GM18526 (cell line): ENCODE data around the gene IFNA1.

Source experiments
- POLR2A ChIP-seq: IDR thresholded peaks from 3 replicates; pipeline ENCODE4 v1.6.1; 2011; ENCODE audit not compliant: insufficient read length; ENCODE audit errors: extremely low read depth

The IFNA1 gene

GRCh38 chr9:21479152-21479702 lies 39.0 kb downstream of the IFNA1 start:
- no peak for TF ChIP-seq POLR2A

GRCh38 chr9:21481470-21482056 lies 41.3 kb downstream of the IFNA1 start:
- TF ChIP-seq POLR2A, result no peak

DNA sequence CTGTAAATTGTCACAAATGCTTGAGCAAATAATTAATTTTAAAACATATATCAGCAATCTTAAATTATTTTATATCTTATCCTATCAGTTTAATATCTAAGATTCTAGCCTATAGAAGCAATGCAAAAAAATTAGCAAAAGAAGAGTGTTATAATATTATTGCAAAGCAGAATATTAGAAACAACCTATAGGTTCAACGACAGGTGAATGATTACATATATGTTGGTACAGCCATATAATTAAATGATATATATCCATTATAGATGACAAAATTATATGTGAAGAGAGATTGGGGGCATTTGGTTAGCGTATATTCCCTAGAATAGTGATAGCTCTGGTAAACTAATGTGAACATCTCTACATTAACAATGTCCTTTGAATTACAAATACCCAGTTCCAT lies 42.0 kb downstream of the IFNA1 start, which contains the start of gene IFNE:
IFNE (minus strand) TSS at position 101 of the 400 bp plus-strand sequence. CDS start 619 bp downstream, outside the sequence.
- no peak for TF ChIP-seq POLR2A
